IMR-90 (cell line): ENCODE measurements around the gene ISCU.

ENCODE experiments used
- BHLHE40 ChIP-seq: fragments of 150-350 bp; IDR thresholded peaks from 2 replicates; pipeline ENCODE4 v1.6.1; 2016; ENCODE audit warnings: mild to moderate bottlenecking, low read depth, low read length
- CEBPB ChIP-seq: IDR thresholded peaks from 2 replicates; pipeline ENCODE4 v1.6.1; 2012; ENCODE audit warnings: low read depth, low read length, improper control_type of control experiment
- ELK1 ChIP-seq: fragments of 150-350 bp; IDR thresholded peaks from 2 replicates; pipeline ENCODE4 v1.6.1; 2016; ENCODE audit warnings: low read depth, mild to moderate bottlenecking, low read length, moderate library complexity, borderline replicate concordance
- FOS ChIP-seq: fragments of 150-350 bp; IDR thresholded peaks from 2 replicates; pipeline ENCODE4 v1.6.1; 2016; ENCODE audit warnings: low read depth, low read length
- MAFK ChIP-seq: IDR thresholded peaks from 2 replicates; pipeline ENCODE4 v1.6.1; 2012; ENCODE audit warnings: low read depth, low read length, improper control_type of control experiment
- MAZ ChIP-seq: IDR thresholded peaks from 2 replicates; pipeline ENCODE4 v1.6.1; 2012; ENCODE audit warnings: low read depth, mild to moderate bottlenecking, low read length, improper control_type of control experiment, moderate library complexity, borderline replicate concordance
- POLR2A ChIP-seq: IDR thresholded peaks from 2 replicates; pipeline ENCODE4 v1.6.1; 2012; ENCODE audit warnings: mild to moderate bottlenecking, low read depth, low read length
- RAD21 ChIP-seq: IDR thresholded peaks from 2 replicates; pipeline ENCODE4 v1.6.1; 2012; ENCODE audit warnings: low read length, improper control_type of control experiment
- RCOR1 ChIP-seq: IDR thresholded peaks from 2 replicates; pipeline ENCODE4 v1.6.1; 2012; ENCODE audit warnings: mild to moderate bottlenecking, low read length, improper control_type of control experiment; ENCODE audit not compliant: insufficient replicate concordance
- RFX5 ChIP-seq: IDR thresholded peaks from 2 replicates; pipeline ENCODE4 v1.8.0; 2012; ENCODE audit warnings: low read depth, mild to moderate bottlenecking, low read length, moderate library complexity
- SMC3 ChIP-seq: fragments of 150-350 bp; IDR thresholded peaks from 2 replicates; pipeline ENCODE4 v1.6.1; 2016; ENCODE audit warnings: low read depth, mild to moderate bottlenecking, antibody characterized with exemption, low read length, moderate library complexity
- TF ChIP-seq, protein P1 (sequence below): conservative IDR thresholded peaks from 2 replicates; pipeline ENCODE4 v1.5.1; 2012; ENCODE audit warnings: mild to moderate bottlenecking, low read depth, low read length, improper control_type of control experiment
- TF ChIP-seq, protein P2 (sequence below): fragments of 150-350 bp; IDR thresholded peaks from 2 replicates; pipeline ENCODE4 v1.6.1; 2017; ENCODE audit warnings: mild to moderate bottlenecking, antibody characterized with exemption, low read length, low read depth

DNA sequence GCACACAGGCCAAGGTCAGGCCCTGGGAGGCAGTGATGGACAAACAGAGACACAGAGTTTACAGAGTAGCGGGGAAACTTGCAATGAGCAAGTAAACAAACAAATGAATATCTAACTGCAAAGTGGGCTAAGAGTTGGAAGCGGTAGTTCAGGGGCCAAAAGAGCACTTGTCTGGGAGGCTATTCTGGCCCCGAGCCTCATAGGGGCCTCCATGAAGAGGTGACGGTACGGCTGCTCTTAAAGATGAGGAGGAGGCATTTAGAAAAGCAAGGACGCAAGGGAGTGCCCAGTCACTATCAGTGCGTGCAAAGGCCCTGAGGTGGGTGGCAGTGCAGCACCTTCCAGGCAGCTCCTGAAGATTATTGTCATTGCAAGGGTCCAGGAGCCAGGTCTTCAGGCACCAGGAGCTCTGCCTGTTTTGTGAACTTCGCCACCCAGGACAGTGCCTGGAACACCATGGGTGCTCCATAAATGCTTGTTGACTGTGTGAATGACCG is 39.9 kb downstream of the ISCU start:
- TF ChIP-seq, protein P1, sequence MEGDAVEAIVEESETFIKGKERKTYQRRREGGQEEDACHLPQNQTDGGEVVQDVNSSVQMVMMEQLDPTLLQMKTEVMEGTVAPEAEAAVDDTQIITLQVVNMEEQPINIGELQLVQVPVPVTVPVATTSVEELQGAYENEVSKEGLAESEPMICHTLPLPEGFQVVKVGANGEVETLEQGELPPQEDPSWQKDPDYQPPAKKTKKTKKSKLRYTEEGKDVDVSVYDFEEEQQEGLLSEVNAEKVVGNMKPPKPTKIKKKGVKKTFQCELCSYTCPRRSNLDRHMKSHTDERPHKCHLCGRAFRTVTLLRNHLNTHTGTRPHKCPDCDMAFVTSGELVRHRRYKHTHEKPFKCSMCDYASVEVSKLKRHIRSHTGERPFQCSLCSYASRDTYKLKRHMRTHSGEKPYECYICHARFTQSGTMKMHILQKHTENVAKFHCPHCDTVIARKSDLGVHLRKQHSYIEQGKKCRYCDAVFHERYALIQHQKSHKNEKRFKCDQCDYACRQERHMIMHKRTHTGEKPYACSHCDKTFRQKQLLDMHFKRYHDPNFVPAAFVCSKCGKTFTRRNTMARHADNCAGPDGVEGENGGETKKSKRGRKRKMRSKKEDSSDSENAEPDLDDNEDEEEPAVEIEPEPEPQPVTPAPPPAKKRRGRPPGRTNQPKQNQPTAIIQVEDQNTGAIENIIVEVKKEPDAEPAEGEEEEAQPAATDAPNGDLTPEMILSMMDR: no peak
- TF ChIP-seq POLR2A (no peak), FOS (no peak), MAZ (no peak), RFX5 (no peak), RAD21 (no peak), SMC3 (no peak), RCOR1 (no peak), BHLHE40 (no peak), MAFK (no peak), ELK1 (no peak), CEBPB (no peak)
- TF ChIP-seq, protein P2, sequence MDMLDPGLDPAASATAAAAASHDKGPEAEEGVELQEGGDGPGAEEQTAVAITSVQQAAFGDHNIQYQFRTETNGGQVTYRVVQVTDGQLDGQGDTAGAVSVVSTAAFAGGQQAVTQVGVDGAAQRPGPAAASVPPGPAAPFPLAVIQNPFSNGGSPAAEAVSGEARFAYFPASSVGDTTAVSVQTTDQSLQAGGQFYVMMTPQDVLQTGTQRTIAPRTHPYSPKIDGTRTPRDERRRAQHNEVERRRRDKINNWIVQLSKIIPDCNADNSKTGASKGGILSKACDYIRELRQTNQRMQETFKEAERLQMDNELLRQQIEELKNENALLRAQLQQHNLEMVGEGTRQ: no peak
